GM23338 (cell line): ENCODE results near the gene IGF2. TPM values are rescaled to one million over a fixed set of nuclear protein-coding genes. Genes with fewer than 3 reads are reported as not detected.
A peak's percentile ranks its signal among the peaks of the same experiment; 100 is the strongest.

Experiments
- ATAC-seq: fragments of 200-7000 bp; cut with Tn5 transposase; 3 replicates; pipeline ENCODE4 v1.9.1; 2020
- DNase-seq: peaks from one replicate; pipeline ENCODE4 v3.0.0-alpha.2; 2015; ENCODE audit warnings: low spot score
- H2AFZ ChIP-seq: fragments of 200-600 bp; sonication (generic); 2 replicates; pipeline ENCODE4 v1.8.0; 2016; ENCODE audit warnings: antibody characterized with exemption, mild to moderate bottlenecking, moderate library complexity
- H3F3A ChIP-seq: fragments of 200-600 bp; sonication (generic); replicated peaks from 2 replicates; pipeline ENCODE4 v1.8.0; 2017; ENCODE audit warnings: antibody characterized with exemption, mixed run types, low read depth
- H3K27ac ChIP-seq: fragments of 200-600 bp; sonication (generic); 2 replicates; pipeline ENCODE4 v1.6.1; 2016; ENCODE audit warnings: low read depth
- H3K27me3 ChIP-seq: fragments of 200-600 bp; sonication (generic); 2 replicates; pipeline ENCODE4 v1.8.0; 2016; ENCODE audit warnings: mild to moderate bottlenecking, mixed run types, moderate library complexity; ENCODE audit not compliant: insufficient read depth
- H3K36me3 ChIP-seq: fragments of 200-600 bp; sonication (generic); 2 replicates; pipeline ENCODE4 v1.8.0; 2016; ENCODE audit warnings: mild to moderate bottlenecking; ENCODE audit not compliant: insufficient read depth
- H3K4me1 ChIP-seq: fragments of 200-600 bp; sonication (generic); 2 replicates; pipeline ENCODE4 v1.8.0; 2016; ENCODE audit warnings: mild to moderate bottlenecking, moderate library complexity; ENCODE audit not compliant: insufficient read depth
- H3K4me2 ChIP-seq: fragments of 200-600 bp; sonication (generic); 2 replicates; pipeline ENCODE4 v1.7.1; 2017; ENCODE audit warnings: mixed run types
- H3K4me3 ChIP-seq: fragments of 200-600 bp; sonication (generic); 2 replicates; pipeline ENCODE4 v1.6.1; 2016; ENCODE audit warnings: mixed run types
- H3K79me2 ChIP-seq: fragments of 200-600 bp; sonication (generic); replicated peaks from 2 replicates; pipeline ENCODE4 v1.8.0; 2017; ENCODE audit warnings: mild to moderate bottlenecking; ENCODE audit not compliant: insufficient read depth
- H3K9me2 ChIP-seq: fragments of 200-600 bp; sonication (generic); 2 replicates; pipeline ENCODE4 v1.8.0; 2017; ENCODE audit not compliant: insufficient read depth
- H4K20me1 ChIP-seq: fragments of 200-600 bp; sonication (generic); replicated peaks from 2 replicates; pipeline ENCODE4 v1.8.0; 2017; ENCODE audit warnings: mild to moderate bottlenecking; ENCODE audit not compliant: insufficient read depth
- H3K27ac Mint-ChIP-seq: 2 replicates; pipeline ENCODE4 v1.8.0; 2020; ENCODE audit warnings: inconsistent platforms, mild to moderate bottlenecking, moderate library complexity, mixed read lengths
- H3K27me3 Mint-ChIP-seq: 3 replicates; pipeline ENCODE4 v1.8.0; 2022; ENCODE audit warnings: low read depth, mild to moderate bottlenecking, moderate library complexity, mixed read lengths, inconsistent platforms; ENCODE audit not compliant: insufficient read depth, poor library complexity
- H3K36me3 Mint-ChIP-seq: 3 replicates; pipeline ENCODE4 v1.8.0; 2021; ENCODE audit warnings: low read depth, mild to moderate bottlenecking, inconsistent platforms, moderate library complexity, mixed read lengths
- H3K4me1 Mint-ChIP-seq: 3 replicates; pipeline ENCODE4 v1.8.0; 2020; ENCODE audit warnings: mild to moderate bottlenecking, inconsistent platforms, mixed read lengths
- H3K4me3 Mint-ChIP-seq: 3 replicates; pipeline ENCODE4 v1.8.0; 2021; ENCODE audit warnings: moderate library complexity, mild to moderate bottlenecking, inconsistent platforms, mixed read lengths
- H3K9me3 Mint-ChIP-seq: 3 replicates; pipeline ENCODE4 v1.8.0; 2020; ENCODE audit warnings: moderate library complexity, mild to moderate bottlenecking, inconsistent platforms, mixed read lengths
- EZH2 ChIP-seq: fragments of 200-600 bp; sonication (generic); IDR thresholded peaks from one replicate; pipeline ENCODE4 v1.8.0; 2017; ENCODE audit warnings: antibody characterized with exemption, mild to moderate bottlenecking, low read depth; ENCODE audit not compliant: unreplicated experiment
- EZH2phosphoT487 ChIP-seq: fragments of 200-600 bp; sonication (generic); IDR thresholded peaks from one replicate; pipeline ENCODE4 v1.8.1; 2018; ENCODE audit warnings: antibody characterized with exemption; ENCODE audit not compliant: unreplicated experiment
- JUNB ChIP-seq: IDR thresholded peaks from one replicate; pipeline ENCODE4 v1.6.1; 2016; ENCODE audit warnings: antibody characterized with exemption; ENCODE audit not compliant: unreplicated experiment
- NANOG ChIP-seq: IDR thresholded peaks from 2 replicates; pipeline ENCODE4 v1.6.1; 2016; ENCODE audit warnings: antibody characterized with exemption, borderline replicate concordance
- POLR2AphosphoS5 ChIP-seq: IDR thresholded peaks from 2 replicates; pipeline ENCODE4 v1.6.1; 2016; ENCODE audit warnings: antibody characterized with exemption, low read depth
- ZNF114 ChIP-seq: fragments of 250-450 bp; sonication (Bioruptor Pico); IDR thresholded peaks from 2 replicates; pipeline ENCODE4 v1.5.0; 2020; ENCODE audit warnings: mild to moderate bottlenecking, moderate library complexity
- polyA plus RNA-seq: library from polyadenylated mRNA; unstranded; fragments of >200 nt; fragmentation: Nextera tagmentation; extraction: Ambion mirVana; gene quantifications from 2 replicates; pipeline ENCODE4 v1.2.1, GENCODE V29; 2016
- total RNA-seq: library from RNA; depleted of rRNA; stranded (reverse); fragments of >200 nt; shearing (Covaris generic); gene quantifications from 2 replicates; pipeline ENCODE4 v1.2.3, GENCODE V29; 2014
- TF ChIP-seq, protein P1 (sequence below), 2 experiments: fragments of 200-600 bp in 1 of 2; sonication (generic) in 1 of 2; conservative IDR thresholded peaks; 2 replicates each; pipeline versions ENCODE4 v1.5.1 to v1.6.1; 2016 to 2017; ENCODE audit warnings: antibody characterized with exemption in 2 of 2, low read depth in 2 of 2, mild to moderate bottlenecking in 2 of 2, moderate library complexity in 1 of 2
- TF ChIP-seq, protein P2 (sequence below): IDR thresholded peaks from 2 replicates; pipeline ENCODE4 v1.6.1; 2016; ENCODE audit warnings: antibody characterized with exemption

Gene IGF2
- total and polyA plus RNA-seq, 2 experiments from 2014 or later = 1.4 to 4.0 TPM

DNA sequence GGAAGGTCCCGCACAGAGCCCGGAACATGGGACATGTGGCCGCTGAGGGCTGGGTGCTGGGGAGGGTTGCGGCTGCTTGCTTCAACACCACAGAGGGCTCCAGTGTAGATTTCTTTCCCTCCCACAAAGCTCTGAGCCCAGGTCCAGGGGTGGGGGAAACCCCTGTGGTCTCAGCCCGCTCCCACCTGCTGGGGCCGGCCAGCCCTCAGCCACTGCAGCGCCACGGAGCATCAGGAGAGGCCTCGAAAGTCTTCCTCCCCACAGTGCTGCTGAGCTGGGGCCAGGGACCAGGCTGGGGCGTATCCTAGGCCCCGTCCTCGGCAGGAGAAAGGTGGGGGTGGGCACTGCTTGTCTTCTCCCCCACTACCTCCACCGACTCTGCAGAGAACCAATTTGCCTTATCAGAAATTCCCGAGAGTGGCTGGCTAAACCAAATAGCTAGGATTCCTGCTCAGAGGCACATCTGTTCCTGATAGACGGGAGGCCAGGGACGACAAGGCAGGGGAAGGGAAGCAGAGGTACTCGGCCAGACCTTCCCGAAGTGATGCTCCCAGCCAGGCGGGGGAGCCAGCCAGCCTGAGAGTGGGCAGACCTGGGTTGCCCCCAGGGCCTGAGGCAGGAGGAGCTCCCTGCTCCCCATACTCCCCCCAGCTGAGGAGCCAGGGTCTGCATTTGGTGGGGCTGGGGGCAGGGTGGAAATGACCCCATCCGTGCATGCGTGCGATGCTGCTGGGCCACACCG is 18.7 kb downstream of the IGF2 start:
- no peaks in the 10 kb centered on the region for H3K9me2 ChIP-seq
- H2AFZ ChIP-seq = no peak overlapping the region
- peaks cover 11% of the 10 kb centered on the region for H3K36me3 Mint-ChIP-seq
- DNase-seq (peak; percentile 52), ATAC-seq (peak; percentile 78)
- no peak overlapping the region for H3K4me3 Mint-ChIP-seq
- no peak overlapping the region for H3K27ac Mint-ChIP-seq
- no peaks in the 10 kb centered on the region for H3K79me2 ChIP-seq
- no peak overlapping the region for H3K27ac ChIP-seq
- H3F3A ChIP-seq = no peaks in the 10 kb centered on the region
- H3K9me3 Mint-ChIP-seq = peaks cover 22% of the 10 kb centered on the region
- H3K36me3 ChIP-seq = no peaks in the 10 kb centered on the region
- H3K27me3 ChIP-seq = no peaks in the 10 kb centered on the region
- H4K20me1 ChIP-seq = no peaks in the 10 kb centered on the region
- peaks cover 4% of the 10 kb centered on the region; the same call in 1 of the 3 replicates for H3K4me1 Mint-ChIP-seq
- no peaks in the 10 kb centered on the region; the same call in 1 of the 2 replicates for H3K4me1 ChIP-seq
- TF ChIP-seq, protein P1, sequence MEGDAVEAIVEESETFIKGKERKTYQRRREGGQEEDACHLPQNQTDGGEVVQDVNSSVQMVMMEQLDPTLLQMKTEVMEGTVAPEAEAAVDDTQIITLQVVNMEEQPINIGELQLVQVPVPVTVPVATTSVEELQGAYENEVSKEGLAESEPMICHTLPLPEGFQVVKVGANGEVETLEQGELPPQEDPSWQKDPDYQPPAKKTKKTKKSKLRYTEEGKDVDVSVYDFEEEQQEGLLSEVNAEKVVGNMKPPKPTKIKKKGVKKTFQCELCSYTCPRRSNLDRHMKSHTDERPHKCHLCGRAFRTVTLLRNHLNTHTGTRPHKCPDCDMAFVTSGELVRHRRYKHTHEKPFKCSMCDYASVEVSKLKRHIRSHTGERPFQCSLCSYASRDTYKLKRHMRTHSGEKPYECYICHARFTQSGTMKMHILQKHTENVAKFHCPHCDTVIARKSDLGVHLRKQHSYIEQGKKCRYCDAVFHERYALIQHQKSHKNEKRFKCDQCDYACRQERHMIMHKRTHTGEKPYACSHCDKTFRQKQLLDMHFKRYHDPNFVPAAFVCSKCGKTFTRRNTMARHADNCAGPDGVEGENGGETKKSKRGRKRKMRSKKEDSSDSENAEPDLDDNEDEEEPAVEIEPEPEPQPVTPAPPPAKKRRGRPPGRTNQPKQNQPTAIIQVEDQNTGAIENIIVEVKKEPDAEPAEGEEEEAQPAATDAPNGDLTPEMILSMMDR (conservative IDR thresholded peaks at IDR 0.05; ENCODE audit: low read depth in 2 of 2) = peak in 1 of 2 experiments; percentile 34; a peak in 1 of 4 replicates
- no peak for TF ChIP-seq NANOG
- H3K27me3 Mint-ChIP-seq = peaks cover 13% of the 10 kb centered on the region
- H3K4me3 ChIP-seq = no peak overlapping the region
- H3K4me2 ChIP-seq = no peak overlapping the region

DNA sequence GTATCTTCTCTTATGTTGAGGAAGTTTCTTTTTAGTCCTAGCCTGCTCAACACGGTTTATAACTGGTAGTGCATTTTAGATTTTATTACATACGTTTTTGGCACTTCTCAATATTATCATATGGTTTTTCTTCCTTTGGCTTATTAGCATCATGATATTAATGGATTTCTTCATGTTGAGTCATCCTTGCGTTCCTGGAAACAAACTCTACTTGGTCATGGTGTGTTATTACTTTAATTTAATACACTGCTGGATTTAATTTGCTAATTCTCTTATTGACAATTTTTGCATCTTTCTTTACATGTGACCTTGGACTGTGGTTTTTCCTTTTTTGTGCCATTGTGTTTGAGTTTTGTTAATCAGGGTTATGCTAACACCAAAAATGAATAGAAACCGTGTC is 20.5 kb downstream of the IGF2 start:
- Histone ChIP-seq H3K4me3 (no peak overlapping the region), H3K27ac (no peak overlapping the region), H4K20me1 (no peaks in the 10 kb centered on the region), H3K4me2 (no peak overlapping the region), H3F3A (no peaks in the 10 kb centered on the region), H3K79me2 (no peaks in the 10 kb centered on the region), H3K4me1 (no peaks in the 10 kb centered on the region; the same call in 1 of the 2 replicates), H3K36me3 (no peaks in the 10 kb centered on the region), H3K9me2 (no peaks in the 10 kb centered on the region), H2AFZ (no peak overlapping the region), H3K27me3 (no peaks in the 10 kb centered on the region)
- peaks cover 22% of the 10 kb centered on the region for H3K9me3 Mint-ChIP-seq
- peaks cover 4% of the 10 kb centered on the region; the same call in 1 of the 3 replicates for H3K4me1 Mint-ChIP-seq
- TF ChIP-seq JUNB (no peak), EZH2phosphoT487 (no peak), ZNF114 (CRISPR knock-in tag) (no peak), EZH2 (no peak), POLR2AphosphoS5 (no peak)
- TF ChIP-seq, protein P1 (conservative IDR thresholded peaks at IDR 0.05; ENCODE audit: low read depth in 2 of 2) = no peak
- TF ChIP-seq, protein P2, sequence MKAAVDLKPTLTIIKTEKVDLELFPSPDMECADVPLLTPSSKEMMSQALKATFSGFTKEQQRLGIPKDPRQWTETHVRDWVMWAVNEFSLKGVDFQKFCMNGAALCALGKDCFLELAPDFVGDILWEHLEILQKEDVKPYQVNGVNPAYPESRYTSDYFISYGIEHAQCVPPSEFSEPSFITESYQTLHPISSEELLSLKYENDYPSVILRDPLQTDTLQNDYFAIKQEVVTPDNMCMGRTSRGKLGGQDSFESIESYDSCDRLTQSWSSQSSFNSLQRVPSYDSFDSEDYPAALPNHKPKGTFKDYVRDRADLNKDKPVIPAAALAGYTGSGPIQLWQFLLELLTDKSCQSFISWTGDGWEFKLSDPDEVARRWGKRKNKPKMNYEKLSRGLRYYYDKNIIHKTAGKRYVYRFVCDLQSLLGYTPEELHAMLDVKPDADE = no peak
- H3K36me3 Mint-ChIP-seq = peaks cover 11% of the 10 kb centered on the region
- H3K27me3 Mint-ChIP-seq = peaks cover 12% of the 10 kb centered on the region
- ATAC-seq (no peak), DNase-seq (no peak)
- H3K4me3 Mint-ChIP-seq = no peak overlapping the region
- no peak overlapping the region for H3K27ac Mint-ChIP-seq
